NCI-H146 (cell line): ENCODE results near the gene SEC14L6.
"Not testable (repeated sequence)": the region's sequence is repeated elsewhere in the genome, so short reads cannot be mapped to it uniquely, and the experiment has no call there.

Source experiments
- DNase-seq: peaks from one replicate; lab custom pipeline; 2025; lab: John Stamatoyannopoulos, UW

SEC14L6 gene

GRCh38 chr22:30546616-30547015 is at the start of gene SEC14L6:
Gene SEC14L6, minus strand, starts transcription at chr22:30546741. Its CDS starts 59 bp downstream, at chr22:30546682.
- no peak for DNase-seq

- DNase-seq, result no peak
Observed at GRCh38 chr22:30596199-30596598, 49.7 kb upstream of the SEC14L6 start.

- not testable (repeated sequence) for DNase-seq
Observed at GRCh38 chr22:30592360-30592713, 45.8 kb upstream of the SEC14L6 start.

GRCh38 chr22:30591588-30592359 is 45.2 kb upstream of the SEC14L6 start, which contains the start of gene PES1:
Gene PES1, minus strand, starts transcription at chr22:30591910. Its CDS starts 77 bp downstream, at chr22:30591833.
- DNase-seq, result peak; percentile 96

GRCh38 chr22:30591191-30591587 is 44.6 kb upstream of the SEC14L6 start:
- DNase-seq, result no peak

GRCh38 chr22:30586414-30586813 is 39.9 kb upstream of the SEC14L6 start:
- no peak for DNase-seq

- DNase-seq, result no peak
Observed at GRCh38 chr22:30584441-30584840, 37.9 kb upstream of the SEC14L6 start.

- DNase-seq, result no peak
Observed at GRCh38 chr22:30582788-30583545, 36.4 kb upstream of the SEC14L6 start.

GRCh38 chr22:30582051-30582450 is 35.5 kb upstream of the SEC14L6 start:
- DNase-seq, result no peak

GRCh38 chr22:30580896-30581295 is 34.4 kb upstream of the SEC14L6 start:
- no peak for DNase-seq

GRCh38 chr22:30578481-30578880 is 31.9 kb upstream of the SEC14L6 start:
- DNase-seq, result no peak

GRCh38 chr22:30575859-30576258 is 29.3 kb upstream of the SEC14L6 start:
- DNase-seq, result no peak

GRCh38 chr22:30574997-30575671 is 28.6 kb upstream of the SEC14L6 start:
- peak; percentile 20 for DNase-seq

GRCh38 chr22:30574095-30574981 is 27.8 kb upstream of the SEC14L6 start, which contains the start of gene GAL3ST1:
Gene GAL3ST1, minus strand, starts transcription at chr22:30574665. Its CDS starts 17,273 bp downstream, at chr22:30557392.
- peak; percentile 41 for DNase-seq

GRCh38 chr22:30573594-30574094 is 27.1 kb upstream of the SEC14L6 start:
- DNase-seq, result peak; percentile 41

GRCh38 chr22:30572840-30573593 is 26.5 kb upstream of the SEC14L6 start:
- DNase-seq, result no peak

- DNase-seq, result no peak
Observed at GRCh38 chr22:30572210-30572609, 25.7 kb upstream of the SEC14L6 start.

- no peak for DNase-seq
Observed at GRCh38 chr22:30569674-30570202, 23.2 kb upstream of the SEC14L6 start.

GRCh38 chr22:30568137-30568805 is 21.7 kb upstream of the SEC14L6 start:
- DNase-seq, result no peak

- not testable (repeated sequence) for DNase-seq
Observed at GRCh38 chr22:30567277-30567676, 20.7 kb upstream of the SEC14L6 start.
